Measurements from ENCODE around the gene MALL.
"Not testable (repeated sequence)": the region's sequence is repeated elsewhere in the genome, so short reads cannot be mapped to it uniquely, and the experiment has no call there.

Gene MALL

GRCh38 chr2:110101280-110101844 lies 14.3 kb downstream of the MALL start:
- POLR2A ChIA-PET, result no interaction called here
- CTCF ChIA-PET, result no interaction called here
- no peak for DNase-seq (ENCODE audit: extremely low spot score)
- TF ChIP-seq L3MBTL2 (conservative IDR thresholded peaks at IDR 0.05), result no peak
- TF ChIP-seq SP1 (IDR thresholded peaks at IDR 0.05), result no peak
- no peak for TF ChIP-seq FOXK2 (IDR thresholded peaks at IDR 0.05)
- no peak for TF ChIP-seq TARDBP (IDR thresholded peaks at IDR 0.05)
- no peak for TF ChIP-seq CTBP1 (IDR thresholded peaks at IDR 0.05; ENCODE audit: borderline replicate concordance)
- TF ChIP-seq ARNT (IDR thresholded peaks at IDR 0.05), result no peak
- TF ChIP-seq FOXA1 (IDR thresholded peaks at IDR 0.05), result no peak
- TF ChIP-seq SUZ12 (IDR thresholded peaks at IDR 0.05), result no peak
- no peak for TF ChIP-seq HDGF (IDR thresholded peaks at IDR 0.05; ENCODE audit: borderline replicate concordance)
- no peak for TF ChIP-seq ZNF384 (IDR thresholded peaks at IDR 0.05)
- TF ChIP-seq NFRKB (IDR thresholded peaks at IDR 0.05), result no peak
- TF ChIP-seq ELF4 (IDR thresholded peaks at IDR 0.05), result no peak
- TF ChIP-seq PKNOX1 (IDR thresholded peaks at IDR 0.05), result no peak
- TF ChIP-seq LEF1 (IDR thresholded peaks at IDR 0.05; ENCODE audit: borderline replicate concordance), result no peak
- TF ChIP-seq BHLHE40 (IDR thresholded peaks at IDR 0.05; ENCODE audit: borderline replicate concordance), result no peak
- no peak for TF ChIP-seq FOXM1 (IDR thresholded peaks at IDR 0.05; ENCODE audit: borderline replicate concordance)

- CTCF ChIA-PET; POLR2A ChIA-PET; DNase-seq (ENCODE audit: extremely low spot score): not testable (repeated sequence)
Observed at GRCh38 chr2:110100880-110101279, 14.7 kb downstream of the MALL start.

GRCh38 chr2:110100480-110100879 lies 15.1 kb downstream of the MALL start:
- no peak for TF ChIP-seq TARDBP (IDR thresholded peaks at IDR 0.05)
- TF ChIP-seq LEF1 (IDR thresholded peaks at IDR 0.05; ENCODE audit: borderline replicate concordance), result no peak
- no peak for TF ChIP-seq HDGF (IDR thresholded peaks at IDR 0.05; ENCODE audit: borderline replicate concordance)
- TF ChIP-seq ARNT (IDR thresholded peaks at IDR 0.05), result no peak
- no peak for TF ChIP-seq PKNOX1 (IDR thresholded peaks at IDR 0.05)
- no peak for TF ChIP-seq NFRKB (IDR thresholded peaks at IDR 0.05)
- TF ChIP-seq SUZ12 (IDR thresholded peaks at IDR 0.05), result no peak
- no peak for TF ChIP-seq ZNF384 (IDR thresholded peaks at IDR 0.05)
- TF ChIP-seq ELF4 (IDR thresholded peaks at IDR 0.05), result no peak
- TF ChIP-seq CTBP1 (IDR thresholded peaks at IDR 0.05; ENCODE audit: borderline replicate concordance), result no peak
- no peak for TF ChIP-seq L3MBTL2 (conservative IDR thresholded peaks at IDR 0.05)
- TF ChIP-seq FOXK2 (IDR thresholded peaks at IDR 0.05), result no peak
- no peak for TF ChIP-seq FOXM1 (IDR thresholded peaks at IDR 0.05; ENCODE audit: borderline replicate concordance)
- no peak for TF ChIP-seq SP1 (IDR thresholded peaks at IDR 0.05)
- no peak for TF ChIP-seq FOXA1 (IDR thresholded peaks at IDR 0.05)
- TF ChIP-seq BHLHE40 (IDR thresholded peaks at IDR 0.05; ENCODE audit: borderline replicate concordance), result no peak
- POLR2A ChIA-PET, result no interaction called here
- no peak for DNase-seq (ENCODE audit: extremely low spot score)
- CTCF ChIA-PET, result no interaction called here

- POLR2A ChIA-PET, result no interaction called here
- TF ChIP-seq BHLHE40 (IDR thresholded peaks at IDR 0.05; ENCODE audit: borderline replicate concordance) (no peak), ARNT (IDR thresholded peaks at IDR 0.05) (no peak), L3MBTL2 (conservative IDR thresholded peaks at IDR 0.05) (no peak), CTBP1 (IDR thresholded peaks at IDR 0.05; ENCODE audit: borderline replicate concordance) (no peak), SUZ12 (IDR thresholded peaks at IDR 0.05) (no peak), TARDBP (IDR thresholded peaks at IDR 0.05) (no peak), HDGF (IDR thresholded peaks at IDR 0.05; ENCODE audit: borderline replicate concordance) (no peak), NFRKB (IDR thresholded peaks at IDR 0.05) (no peak)
- DNase-seq (ENCODE audit: extremely low spot score), result no peak
- CTCF ChIA-PET, result no interaction called here
Observed at GRCh38 chr2:110099471-110100225, 16.0 kb downstream of the MALL start.

GRCh38 chr2:110099038-110099425 lies 16.6 kb downstream of the MALL start:
- no peak for TF ChIP-seq SP1 (IDR thresholded peaks at IDR 0.05)
- no peak for TF ChIP-seq ELF4 (IDR thresholded peaks at IDR 0.05)
- no peak for TF ChIP-seq SUZ12 (IDR thresholded peaks at IDR 0.05)
- TF ChIP-seq BHLHE40 (IDR thresholded peaks at IDR 0.05; ENCODE audit: borderline replicate concordance), result no peak
- no peak for TF ChIP-seq ZNF384 (IDR thresholded peaks at IDR 0.05)
- TF ChIP-seq HDGF (IDR thresholded peaks at IDR 0.05; ENCODE audit: borderline replicate concordance), result no peak
- TF ChIP-seq L3MBTL2 (conservative IDR thresholded peaks at IDR 0.05), result no peak
- no peak for TF ChIP-seq FOXA1 (IDR thresholded peaks at IDR 0.05)
- TF ChIP-seq FOXM1 (IDR thresholded peaks at IDR 0.05; ENCODE audit: borderline replicate concordance), result no peak
- no peak for TF ChIP-seq LEF1 (IDR thresholded peaks at IDR 0.05; ENCODE audit: borderline replicate concordance)
- TF ChIP-seq PKNOX1 (IDR thresholded peaks at IDR 0.05), result no peak
- no peak for TF ChIP-seq CTBP1 (IDR thresholded peaks at IDR 0.05; ENCODE audit: borderline replicate concordance)
- no peak for TF ChIP-seq FOXK2 (IDR thresholded peaks at IDR 0.05)
- TF ChIP-seq TARDBP (IDR thresholded peaks at IDR 0.05), result no peak
- no peak for TF ChIP-seq NFRKB (IDR thresholded peaks at IDR 0.05)
- no peak for TF ChIP-seq ARNT (IDR thresholded peaks at IDR 0.05)
- CTCF ChIA-PET, result no interaction called here
- POLR2A ChIA-PET, result no interaction called here
- no peak for DNase-seq (ENCODE audit: extremely low spot score)
